A549 (cell line): ENCODE data around the gene SFRP2.

Experiments used
- CTCF ChIP-seq: fragments of >200 bp; sonication (Bioruptor Twin); formaldehyde crosslinking; IDR thresholded peaks from 3 replicates; pipeline ENCODE4 v1.5.1; 2016
- JUN ChIP-seq, 2 experiments: fragments of >200 bp; sonication (Bioruptor Twin); formaldehyde crosslinking; IDR thresholded peaks; 2 replicates in 1 of 2; 3 replicates in 1 of 2; pipeline ENCODE4 v1.6.1; 2016 to 2017
- PHF8 ChIP-seq: fragments of 200-600 bp; sonication (generic); IDR thresholded peaks from 2 replicates; pipeline ENCODE4 v1.6.1; 2016; ENCODE audit warnings: low read depth, mild to moderate bottlenecking, antibody characterized with exemption, moderate library complexity, borderline replicate concordance
- POLR2A ChIP-seq: IDR thresholded peaks from 2 replicates; pipeline ENCODE4 v1.6.1; 2012; ENCODE audit warnings: mild to moderate bottlenecking, low read length
- TF ChIP-seq, protein P1 (sequence below): fragments of 450-650 bp; IDR thresholded peaks from 2 replicates; pipeline ENCODE4 v1.6.1; 2014; ENCODE audit warnings: antibody characterized with exemption
- TF ChIP-seq, protein P2 (sequence below): fragments of 150-350 bp; IDR thresholded peaks from 2 replicates; pipeline ENCODE4 v1.6.1; 2014; ENCODE audit warnings: low read depth, mild to moderate bottlenecking, low read length

DNA sequence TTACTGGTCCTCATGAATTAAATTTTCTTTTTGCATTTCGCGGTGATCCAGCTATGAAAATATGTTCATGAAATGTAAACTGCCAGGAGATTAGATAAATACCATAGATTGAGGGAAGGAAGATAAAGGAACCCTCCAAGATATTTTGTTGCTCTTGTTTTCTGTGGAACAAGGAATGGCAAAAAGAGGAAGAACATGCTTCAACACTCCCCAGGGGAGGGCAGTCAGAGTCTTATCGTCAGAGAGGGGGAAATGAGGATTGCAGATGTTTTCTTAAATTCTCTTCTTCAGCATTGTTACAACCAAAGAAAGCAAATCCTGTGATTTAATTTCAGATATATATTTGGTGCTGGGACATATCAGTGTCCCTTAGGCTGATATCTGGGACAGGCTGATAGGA is 9.5 kb upstream of the SFRP2 start:
- TF ChIP-seq POLR2A (no peak), CTCF (no peak), PHF8 (no peak), JUN (IDR thresholded peaks at IDR 0.05) (no peak)
- TF ChIP-seq, protein P1, sequence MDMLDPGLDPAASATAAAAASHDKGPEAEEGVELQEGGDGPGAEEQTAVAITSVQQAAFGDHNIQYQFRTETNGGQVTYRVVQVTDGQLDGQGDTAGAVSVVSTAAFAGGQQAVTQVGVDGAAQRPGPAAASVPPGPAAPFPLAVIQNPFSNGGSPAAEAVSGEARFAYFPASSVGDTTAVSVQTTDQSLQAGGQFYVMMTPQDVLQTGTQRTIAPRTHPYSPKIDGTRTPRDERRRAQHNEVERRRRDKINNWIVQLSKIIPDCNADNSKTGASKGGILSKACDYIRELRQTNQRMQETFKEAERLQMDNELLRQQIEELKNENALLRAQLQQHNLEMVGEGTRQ, result no peak
- TF ChIP-seq, protein P2, sequence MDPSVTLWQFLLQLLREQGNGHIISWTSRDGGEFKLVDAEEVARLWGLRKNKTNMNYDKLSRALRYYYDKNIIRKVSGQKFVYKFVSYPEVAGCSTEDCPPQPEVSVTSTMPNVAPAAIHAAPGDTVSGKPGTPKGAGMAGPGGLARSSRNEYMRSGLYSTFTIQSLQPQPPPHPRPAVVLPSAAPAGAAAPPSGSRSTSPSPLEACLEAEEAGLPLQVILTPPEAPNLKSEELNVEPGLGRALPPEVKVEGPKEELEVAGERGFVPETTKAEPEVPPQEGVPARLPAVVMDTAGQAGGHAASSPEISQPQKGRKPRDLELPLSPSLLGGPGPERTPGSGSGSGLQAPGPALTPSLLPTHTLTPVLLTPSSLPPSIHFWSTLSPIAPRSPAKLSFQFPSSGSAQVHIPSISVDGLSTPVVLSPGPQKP, result no peak
